ENCODE results near the gene TMEM50B. TPM values are rescaled to one million over a fixed set of nuclear protein-coding genes. Genes with fewer than 3 reads are reported as not detected.

The TMEM50B gene
- total and polyA plus RNA-seq, 12 donors, result 27.7 to 122 (median 47.0) TPM

GRCh38 chr21:33406493-33406892, 73.3 kb downstream of the TMEM50B start:
- DNase-seq, result no peak
- no peaks in the 10 kb centered on the region for H3K27me3 ChIP-seq
- peak overlapping the region in 1 of 5 donors; percentile 94 for H3K27ac ChIP-seq
- peaks cover 6 to 32% of the 10 kb centered on the region in 2 donors for H3K4me1 ChIP-seq (replicated peaks in 1 of 2)
- no peaks in the 10 kb centered on the region for H3K9me3 ChIP-seq (replicated peaks in 1 of 3)
- 64 to 75% (median 72%) methylated on average over 5 of the region's 5 CpGs for WGBS, 4 donors
- peak overlapping the region in 1 of 4 donors; percentile 97 for H3K4me3 ChIP-seq
- no peak for TF ChIP-seq POLR2A (IDR thresholded peaks at IDR 0.05)
- TF ChIP-seq, protein P1, sequence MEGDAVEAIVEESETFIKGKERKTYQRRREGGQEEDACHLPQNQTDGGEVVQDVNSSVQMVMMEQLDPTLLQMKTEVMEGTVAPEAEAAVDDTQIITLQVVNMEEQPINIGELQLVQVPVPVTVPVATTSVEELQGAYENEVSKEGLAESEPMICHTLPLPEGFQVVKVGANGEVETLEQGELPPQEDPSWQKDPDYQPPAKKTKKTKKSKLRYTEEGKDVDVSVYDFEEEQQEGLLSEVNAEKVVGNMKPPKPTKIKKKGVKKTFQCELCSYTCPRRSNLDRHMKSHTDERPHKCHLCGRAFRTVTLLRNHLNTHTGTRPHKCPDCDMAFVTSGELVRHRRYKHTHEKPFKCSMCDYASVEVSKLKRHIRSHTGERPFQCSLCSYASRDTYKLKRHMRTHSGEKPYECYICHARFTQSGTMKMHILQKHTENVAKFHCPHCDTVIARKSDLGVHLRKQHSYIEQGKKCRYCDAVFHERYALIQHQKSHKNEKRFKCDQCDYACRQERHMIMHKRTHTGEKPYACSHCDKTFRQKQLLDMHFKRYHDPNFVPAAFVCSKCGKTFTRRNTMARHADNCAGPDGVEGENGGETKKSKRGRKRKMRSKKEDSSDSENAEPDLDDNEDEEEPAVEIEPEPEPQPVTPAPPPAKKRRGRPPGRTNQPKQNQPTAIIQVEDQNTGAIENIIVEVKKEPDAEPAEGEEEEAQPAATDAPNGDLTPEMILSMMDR (IDR thresholded peaks at IDR 0.05), result no peak
- peaks cover 0 to 1% of the 10 kb centered on the region in 2 donors for H3K36me3 ChIP-seq (replicated peaks in 1 of 2)
- intact Hi-C loops (cut with DNase I), result no loop called here

- intact Hi-C loops (cut with DNase I), result no loop called here
- TF ChIP-seq POLR2A (IDR thresholded peaks at IDR 0.05), result peak in 1 of 2 donors; percentile 41
- TF ChIP-seq, protein P1 (IDR thresholded peaks at IDR 0.05), result peak in 2 of 6 experiments; percentile 3 to 14
- Histone ChIP-seq H3K27me3 (no peaks in the 10 kb centered on the region), H3K4me3 (peak overlapping the region; percentile 3 to 97 (median 76)), H3K4me1 (replicated peaks in 1 of 2) (peaks cover 6 to 14% of the 10 kb centered on the region in 2 donors), H3K27ac (peak overlapping the region; percentile 76 to 99 (median 90)), H3K36me3 (replicated peaks in 1 of 2) (no peaks in the 10 kb centered on the region), H3K9me3 (replicated peaks in 1 of 3) (no peaks in the 10 kb centered on the region)
- peak; percentile 61 to 81 (median 74) for DNase-seq
- 4 to 7% (median 6%) methylated on average over 19 to 47 of the region's 47 CpGs for WGBS, 4 donors
Measured at GRCh38 chr21:33403786-33404585, 75.8 kb downstream of the TMEM50B start.

DNA sequence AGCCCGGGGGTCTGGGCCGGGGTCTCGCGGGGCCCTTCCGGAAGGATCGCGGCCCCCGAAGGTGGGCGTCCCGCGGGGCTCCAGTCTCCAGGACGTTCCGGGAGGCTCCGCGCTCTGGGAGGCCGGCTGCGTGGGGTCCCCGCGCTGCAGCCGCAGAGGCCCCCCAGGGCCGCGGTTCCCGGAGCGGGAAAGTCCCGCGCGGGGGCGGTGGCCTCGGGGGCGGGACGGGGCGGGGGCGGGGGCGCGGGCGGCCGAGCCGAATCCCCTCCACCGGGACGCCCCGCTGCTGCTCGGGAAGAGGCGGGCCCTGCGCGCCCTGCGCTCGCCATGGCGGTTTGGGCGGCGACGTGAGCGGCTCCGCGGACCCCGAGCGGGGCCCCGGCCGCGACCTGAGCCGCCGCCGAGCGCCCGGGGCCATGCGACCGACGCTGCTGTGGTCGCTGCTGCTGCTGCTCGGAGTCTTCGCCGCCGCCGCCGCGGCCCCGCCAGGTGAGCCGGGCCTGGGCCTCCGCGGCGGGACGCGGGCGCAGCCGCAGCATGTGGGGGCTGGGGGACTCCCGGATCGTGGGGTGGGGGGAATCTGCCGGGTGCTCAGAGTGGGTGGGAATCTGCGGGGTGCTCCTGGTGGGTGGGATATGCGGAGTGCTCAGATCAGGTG, 76.5 kb downstream of the TMEM50B start, which contains the start of gene IFNGR2:
IFNGR2 (plus strand) TSS at position 286 of the 658 bp plus-strand sequence; CDS start at position 417, 131 bp downstream.
- intact Hi-C loops (cut with DNase I), result no loop called here

More for the DNA sequence above, 76.5 kb downstream of the TMEM50B start, which contains the start of gene IFNGR2:
- no peaks in the 10 kb centered on the region for H3K9me3 ChIP-seq (replicated peaks in 1 of 3)
- H3K27ac ChIP-seq, result peak within 1 kb of the TSS; percentile 76 to 99 (median 90)
- H3K27me3 ChIP-seq, result no peaks in the 10 kb centered on the region
- peak in 2 of 7 donors; percentile 36 to 48 for DNase-seq
- WGBS, 4 donors, result 0 to 1% (median 0%) methylated on average over 13 to 84 of the region's 89 CpGs
- peak within 1 kb of the TSS; percentile 3 to 97 (median 76) for H3K4me3 ChIP-seq
- TF ChIP-seq, protein P1 (IDR thresholded peaks at IDR 0.05), result no peak
- TF ChIP-seq POLR2A (IDR thresholded peaks at IDR 0.05), result peak in 1 of 2 donors; percentile 46
- H3K36me3 ChIP-seq (replicated peaks in 1 of 2), result no peaks in the 10 kb centered on the region
- peaks cover 6 to 14% of the 10 kb centered on the region in 2 donors for H3K4me1 ChIP-seq (replicated peaks in 1 of 2)
